HEK293 (cell line): ENCODE results near the gene CCDC14.

Source experiments
- CTCF ChIP-seq: fragments of 450-650 bp; formaldehyde crosslinking; IDR thresholded peaks from 2 replicates; pipeline ENCODE4 v1.5.1; 2016; ENCODE audit warnings: missing biosample characterization, missing genetic modification characterization
- HOXC10 ChIP-seq: sonication (generic); formaldehyde crosslinking; IDR thresholded peaks from 2 replicates; pipeline ENCODE4 v1.8.1; 2023; ENCODE audit warnings: mild to moderate bottlenecking, missing genetic modification reagents
- ZBTB26 ChIP-seq: fragments of 450-650 bp; formaldehyde crosslinking; optimal IDR thresholded peaks from 2 replicates; pipeline ENCODE3; 2016; ENCODE audit warnings: missing biosample characterization, mild to moderate bottlenecking, missing genetic modification characterization
- ZNF621 ChIP-seq: fragments of 450-650 bp; formaldehyde crosslinking; IDR thresholded peaks from 2 replicates; pipeline ENCODE4 v1.5.1; 2017; ENCODE audit warnings: missing biosample characterization, missing genetic modification characterization
- ZNF704 ChIP-seq: fragments of 450-650 bp; formaldehyde crosslinking; IDR thresholded peaks from 2 replicates; pipeline ENCODE4 v1.5.1; 2016; ENCODE audit warnings: missing biosample characterization, missing genetic modification characterization

GRCh38 chr3:123881771-123882170 lies 79.3 kb downstream of the CCDC14 start:
- no peak for TF ChIP-seq HOXC10 (CRISPR knock-in tag)
- TF ChIP-seq ZNF704 (tag by site-specific recombination), result no peak
- no peak for TF ChIP-seq CTCF
- TF ChIP-seq ZNF621 (tag by site-specific recombination), result no peak
- TF ChIP-seq ZBTB26, result no peak
